GM23338 (cell line): ENCODE results near the gene IL11RA. TPM values are rescaled to one million over a fixed set of nuclear protein-coding genes. Genes with fewer than 3 reads are reported as not detected.

Source experiments
- ATAC-seq: fragments of 200-7000 bp; cut with Tn5 transposase; 3 replicates; pipeline ENCODE4 v1.9.1; 2020
- DNase-seq: peaks from one replicate; pipeline ENCODE4 v3.0.0-alpha.2; 2015; ENCODE audit warnings: low spot score
- H2AFZ ChIP-seq: fragments of 200-600 bp; sonication (generic); 2 replicates; pipeline ENCODE4 v1.8.0; 2016; ENCODE audit warnings: antibody characterized with exemption, mild to moderate bottlenecking, moderate library complexity
- H3F3A ChIP-seq: fragments of 200-600 bp; sonication (generic); replicated peaks from 2 replicates; pipeline ENCODE4 v1.8.0; 2017; ENCODE audit warnings: antibody characterized with exemption, mixed run types, low read depth
- H3K27ac ChIP-seq: fragments of 200-600 bp; sonication (generic); 2 replicates; pipeline ENCODE4 v1.6.1; 2016; ENCODE audit warnings: low read depth
- H3K27me3 ChIP-seq: fragments of 200-600 bp; sonication (generic); 2 replicates; pipeline ENCODE4 v1.8.0; 2016; ENCODE audit warnings: mild to moderate bottlenecking, mixed run types, moderate library complexity; ENCODE audit not compliant: insufficient read depth
- H3K36me3 ChIP-seq: fragments of 200-600 bp; sonication (generic); 2 replicates; pipeline ENCODE4 v1.8.0; 2016; ENCODE audit warnings: mild to moderate bottlenecking; ENCODE audit not compliant: insufficient read depth
- H3K4me1 ChIP-seq: fragments of 200-600 bp; sonication (generic); 2 replicates; pipeline ENCODE4 v1.8.0; 2016; ENCODE audit warnings: mild to moderate bottlenecking, moderate library complexity; ENCODE audit not compliant: insufficient read depth
- H3K4me2 ChIP-seq: fragments of 200-600 bp; sonication (generic); 2 replicates; pipeline ENCODE4 v1.7.1; 2017; ENCODE audit warnings: mixed run types
- H3K4me3 ChIP-seq: fragments of 200-600 bp; sonication (generic); 2 replicates; pipeline ENCODE4 v1.6.1; 2016; ENCODE audit warnings: mixed run types
- H3K79me2 ChIP-seq: fragments of 200-600 bp; sonication (generic); replicated peaks from 2 replicates; pipeline ENCODE4 v1.8.0; 2017; ENCODE audit warnings: mild to moderate bottlenecking; ENCODE audit not compliant: insufficient read depth
- H3K9me2 ChIP-seq: fragments of 200-600 bp; sonication (generic); 2 replicates; pipeline ENCODE4 v1.8.0; 2017; ENCODE audit not compliant: insufficient read depth
- H4K20me1 ChIP-seq: fragments of 200-600 bp; sonication (generic); replicated peaks from 2 replicates; pipeline ENCODE4 v1.8.0; 2017; ENCODE audit warnings: mild to moderate bottlenecking; ENCODE audit not compliant: insufficient read depth
- H3K27ac Mint-ChIP-seq: 2 replicates; pipeline ENCODE4 v1.8.0; 2020; ENCODE audit warnings: inconsistent platforms, mild to moderate bottlenecking, moderate library complexity, mixed read lengths
- H3K27me3 Mint-ChIP-seq: 3 replicates; pipeline ENCODE4 v1.8.0; 2022; ENCODE audit warnings: low read depth, mild to moderate bottlenecking, moderate library complexity, mixed read lengths, inconsistent platforms; ENCODE audit not compliant: insufficient read depth, poor library complexity
- H3K36me3 Mint-ChIP-seq: 3 replicates; pipeline ENCODE4 v1.8.0; 2021; ENCODE audit warnings: low read depth, mild to moderate bottlenecking, inconsistent platforms, moderate library complexity, mixed read lengths
- H3K4me1 Mint-ChIP-seq: 3 replicates; pipeline ENCODE4 v1.8.0; 2020; ENCODE audit warnings: mild to moderate bottlenecking, inconsistent platforms, mixed read lengths
- H3K4me3 Mint-ChIP-seq: 3 replicates; pipeline ENCODE4 v1.8.0; 2021; ENCODE audit warnings: moderate library complexity, mild to moderate bottlenecking, inconsistent platforms, mixed read lengths
- H3K9me3 Mint-ChIP-seq: 3 replicates; pipeline ENCODE4 v1.8.0; 2020; ENCODE audit warnings: moderate library complexity, mild to moderate bottlenecking, inconsistent platforms, mixed read lengths
- CREB1 ChIP-seq: fragments of 250-450 bp; sonication (Bioruptor Pico); IDR thresholded peaks from 2 replicates; pipeline ENCODE4 v1.5.0; 2020; ENCODE audit warnings: low read depth, mild to moderate bottlenecking, moderate library complexity
- CTCF ChIP-seq, 2 experiments: fragments of 200-600 bp in 1 of 2; sonication (generic) in 1 of 2; conservative IDR thresholded peaks; 2 replicates each; pipeline versions ENCODE4 v1.5.1 to v1.6.1; 2016 to 2017; ENCODE audit warnings: antibody characterized with exemption in 2 of 2, low read depth in 2 of 2, mild to moderate bottlenecking in 2 of 2, moderate library complexity in 1 of 2
- ETS1 ChIP-seq: IDR thresholded peaks from 2 replicates; pipeline ENCODE4 v1.6.1; 2016; ENCODE audit warnings: antibody characterized with exemption
- EZH2 ChIP-seq: fragments of 200-600 bp; sonication (generic); IDR thresholded peaks from one replicate; pipeline ENCODE4 v1.8.0; 2017; ENCODE audit warnings: antibody characterized with exemption, mild to moderate bottlenecking, low read depth; ENCODE audit not compliant: unreplicated experiment
- EZH2phosphoT487 ChIP-seq: fragments of 200-600 bp; sonication (generic); IDR thresholded peaks from one replicate; pipeline ENCODE4 v1.8.1; 2018; ENCODE audit warnings: antibody characterized with exemption; ENCODE audit not compliant: unreplicated experiment
- JUNB ChIP-seq: IDR thresholded peaks from one replicate; pipeline ENCODE4 v1.6.1; 2016; ENCODE audit warnings: antibody characterized with exemption; ENCODE audit not compliant: unreplicated experiment
- NANOG ChIP-seq: IDR thresholded peaks from 2 replicates; pipeline ENCODE4 v1.6.1; 2016; ENCODE audit warnings: antibody characterized with exemption, borderline replicate concordance
- POLR2AphosphoS5 ChIP-seq: IDR thresholded peaks from 2 replicates; pipeline ENCODE4 v1.6.1; 2016; ENCODE audit warnings: antibody characterized with exemption, low read depth
- REST ChIP-seq: IDR thresholded peaks from one replicate; pipeline ENCODE4 v1.6.1; 2018; ENCODE audit warnings: antibody characterized with exemption; ENCODE audit not compliant: unreplicated experiment
- ZNF114 ChIP-seq: fragments of 250-450 bp; sonication (Bioruptor Pico); IDR thresholded peaks from 2 replicates; pipeline ENCODE4 v1.5.0; 2020; ENCODE audit warnings: mild to moderate bottlenecking, moderate library complexity
- ZNF331 ChIP-seq: fragments of 250-450 bp; sonication (Bioruptor Pico); IDR thresholded peaks from 2 replicates; pipeline ENCODE4 v1.5.0; 2020; ENCODE audit warnings: low read depth, mild to moderate bottlenecking, moderate library complexity
- polyA plus RNA-seq: library from polyadenylated mRNA; unstranded; fragments of >200 nt; fragmentation: Nextera tagmentation; extraction: Ambion mirVana; gene quantifications from 2 replicates; pipeline ENCODE4 v1.2.1, GENCODE V29; 2016
- total RNA-seq: library from RNA; depleted of rRNA; stranded (reverse); fragments of >200 nt; shearing (Covaris generic); gene quantifications from 2 replicates; pipeline ENCODE4 v1.2.3, GENCODE V29; 2014

The IL11RA gene
- total and polyA plus RNA-seq, 2 experiments from 2014 or later, result 3.1 to 5.8 TPM

DNA sequence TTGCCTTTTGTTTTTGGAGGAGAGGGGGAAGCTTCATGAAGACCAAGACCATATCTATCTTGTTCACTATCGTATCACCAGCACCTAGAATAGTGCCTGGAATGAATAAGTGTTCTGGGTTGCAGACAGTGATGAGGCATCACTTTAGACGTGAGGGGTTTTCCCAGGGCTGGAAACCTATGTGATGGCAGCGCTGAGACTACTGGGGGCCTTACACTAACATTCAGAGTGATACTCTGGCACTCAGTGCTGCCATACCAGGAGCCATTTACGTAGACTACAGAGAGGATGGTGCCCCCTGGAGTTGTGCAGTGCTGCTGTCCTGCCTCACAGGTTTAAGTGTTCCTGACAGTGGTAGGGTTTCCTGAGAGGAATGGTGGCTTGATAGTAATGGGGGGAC lies 32.2 kb downstream of the IL11RA start:
- no peaks in the 10 kb centered on the region for H3K36me3 Mint-ChIP-seq
- Histone ChIP-seq H3K4me1 (peaks cover 10% of the 10 kb centered on the region), H3F3A (no peaks in the 10 kb centered on the region), H3K9me2 (no peaks in the 10 kb centered on the region), H3K4me3 (no peak overlapping the region), H3K79me2 (no peaks in the 10 kb centered on the region), H3K4me2 (no peak overlapping the region), H3K27me3 (no peaks in the 10 kb centered on the region), H3K36me3 (no peaks in the 10 kb centered on the region), H4K20me1 (no peaks in the 10 kb centered on the region), H3K27ac (no peak overlapping the region), H2AFZ (no peak overlapping the region)
- ATAC-seq (no peak), DNase-seq (no peak)
- peaks cover 6% of the 10 kb centered on the region for H3K27me3 Mint-ChIP-seq
- peaks cover 14% of the 10 kb centered on the region for H3K4me1 Mint-ChIP-seq
- H3K27ac Mint-ChIP-seq, result no peak overlapping the region
- H3K4me3 Mint-ChIP-seq, result no peak overlapping the region
- H3K9me3 Mint-ChIP-seq, result no peaks in the 10 kb centered on the region
- TF ChIP-seq ZNF114 (CRISPR knock-in tag) (no peak), ETS1 (no peak), EZH2phosphoT487 (no peak), REST (no peak), NANOG (no peak), CTCF (conservative IDR thresholded peaks at IDR 0.05; ENCODE audit: low read depth in 2 of 2) (no peak), EZH2 (no peak), POLR2AphosphoS5 (no peak)

GRCh38 chr9:34684816-34685215 lies 32.8 kb downstream of the IL11RA start:
- no peak for DNase-seq
- Histone ChIP-seq H3K27ac (no peak overlapping the region), H3K4me3 (no peak overlapping the region), H3K4me2 (no peak overlapping the region), H4K20me1 (no peaks in the 10 kb centered on the region), H3K9me2 (no peaks in the 10 kb centered on the region), H3K4me1 (peaks cover 10% of the 10 kb centered on the region), H2AFZ (no peak overlapping the region), H3K79me2 (no peaks in the 10 kb centered on the region), H3K27me3 (no peaks in the 10 kb centered on the region), H3F3A (no peaks in the 10 kb centered on the region), H3K36me3 (no peaks in the 10 kb centered on the region)
- Mint-ChIP-seq H3K36me3 (no peaks in the 10 kb centered on the region), H3K9me3 (no peaks in the 10 kb centered on the region), H3K4me3 (no peak overlapping the region), H3K27ac (no peak overlapping the region), H3K27me3 (peaks cover 6% of the 10 kb centered on the region), H3K4me1 (peaks cover 14% of the 10 kb centered on the region)
- ATAC-seq, result no peak
- TF ChIP-seq ZNF114 (CRISPR knock-in tag) (no peak), JUNB (no peak), ETS1 (no peak), CREB1 (no peak), ZNF331 (CRISPR knock-in tag) (no peak)
